Stimulated activated CD8-positive, alpha-beta memory T cell treated with anti-CD3 and anti-CD28 coated beads, Interleukin-12 subunit alpha, Interleukin-12 subunit beta, amount 100 ng/mL, for 24 hours (primary cell): ENCODE measurements around the gene ARMH2.
"Not testable (repeated sequence)": the region's sequence is repeated elsewhere in the genome, so short reads cannot be mapped to it uniquely, and the experiment has no call there.

Experiments used
- DNase-seq: peaks from one replicate; pipeline ENCODE4 v3.0.0-alpha.2; 2020; ENCODE audit errors: extremely low read depth

ARMH2 gene

DNA sequence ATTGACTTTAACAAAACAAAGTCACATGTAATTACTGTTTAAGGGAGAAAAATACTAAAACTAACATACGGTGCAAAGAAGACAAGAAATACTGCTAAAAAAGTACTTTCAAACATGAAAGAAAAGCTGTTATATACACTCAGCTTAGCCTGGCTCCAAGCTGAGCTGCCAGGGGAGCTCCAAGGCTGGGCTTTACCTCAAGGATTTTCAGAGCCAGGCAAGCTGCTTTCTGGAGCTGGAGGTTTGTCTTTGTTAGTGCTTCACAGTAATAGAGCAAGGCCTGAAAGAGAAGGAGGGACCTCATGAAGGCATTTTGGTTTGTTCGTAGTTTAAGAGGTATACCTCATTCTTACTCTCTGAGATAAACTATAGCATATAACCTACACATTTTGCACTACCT lies 19.6 kb upstream of the ARMH2 start:
- DNase-seq: no peak

DNA sequence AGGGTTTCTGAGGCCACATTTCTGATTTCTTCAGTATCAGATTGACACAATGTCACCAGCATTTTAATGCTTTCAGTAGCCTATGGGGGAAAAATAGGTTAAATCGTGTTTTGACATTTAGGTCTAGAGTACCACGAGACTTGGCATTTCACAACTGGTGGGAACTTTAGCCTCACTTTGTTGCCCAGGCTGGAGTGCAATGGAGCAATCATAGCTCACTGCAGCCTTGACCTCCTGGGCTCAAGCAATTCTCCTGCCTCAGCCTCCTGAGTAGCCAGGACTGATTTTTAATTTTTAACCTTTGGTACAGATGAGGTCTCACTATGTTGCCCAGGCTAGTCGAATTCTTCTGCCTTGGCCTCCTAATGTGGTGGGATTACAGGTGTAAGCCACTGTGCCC lies 11.0 kb upstream of the ARMH2 start:
- no peak for DNase-seq

DNA sequence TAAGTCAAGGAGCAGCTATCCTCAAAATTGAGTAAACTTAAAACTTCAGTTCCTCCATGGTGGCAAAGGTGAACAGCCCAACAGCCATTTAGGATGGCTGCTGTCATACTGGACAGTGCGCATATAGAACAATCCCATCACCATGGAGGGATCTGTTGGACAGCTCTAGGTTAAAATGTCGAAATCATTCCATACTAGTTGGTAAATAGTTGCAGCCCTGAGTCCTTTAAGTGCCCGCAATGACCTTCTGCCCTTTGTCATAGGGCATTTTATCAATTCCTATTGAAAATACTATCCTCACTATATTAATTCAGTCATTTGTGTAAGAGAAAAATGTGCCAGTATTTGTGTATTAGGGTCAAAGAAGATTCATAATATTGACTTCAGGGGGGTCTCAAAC lies 8.9 kb upstream of the ARMH2 start:
- no peak for DNase-seq

- DNase-seq: no peak
These were observed 3.7 kb upstream of the ARMH2 start for GRCh38 chr6:24802271-24803059.

DNA sequence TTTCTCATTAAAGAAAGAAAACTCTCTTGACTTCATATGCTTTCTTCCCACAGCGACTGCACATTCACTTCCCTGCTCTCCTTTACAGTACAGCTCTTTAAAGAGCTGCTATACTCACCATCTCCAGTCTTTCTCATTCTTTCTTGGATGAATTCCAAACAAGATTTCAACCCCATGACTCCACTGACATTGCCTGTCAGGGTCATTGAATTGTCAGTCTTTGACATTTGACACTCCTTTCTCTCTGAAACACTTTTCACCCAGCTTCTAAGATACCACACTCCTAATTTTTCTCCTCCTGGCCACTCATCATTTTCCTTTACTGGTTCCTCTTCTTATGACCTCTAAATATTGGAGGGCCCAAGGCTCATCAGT lies 811 bp upstream of the ARMH2 start:
- no peak for DNase-seq

DNA sequence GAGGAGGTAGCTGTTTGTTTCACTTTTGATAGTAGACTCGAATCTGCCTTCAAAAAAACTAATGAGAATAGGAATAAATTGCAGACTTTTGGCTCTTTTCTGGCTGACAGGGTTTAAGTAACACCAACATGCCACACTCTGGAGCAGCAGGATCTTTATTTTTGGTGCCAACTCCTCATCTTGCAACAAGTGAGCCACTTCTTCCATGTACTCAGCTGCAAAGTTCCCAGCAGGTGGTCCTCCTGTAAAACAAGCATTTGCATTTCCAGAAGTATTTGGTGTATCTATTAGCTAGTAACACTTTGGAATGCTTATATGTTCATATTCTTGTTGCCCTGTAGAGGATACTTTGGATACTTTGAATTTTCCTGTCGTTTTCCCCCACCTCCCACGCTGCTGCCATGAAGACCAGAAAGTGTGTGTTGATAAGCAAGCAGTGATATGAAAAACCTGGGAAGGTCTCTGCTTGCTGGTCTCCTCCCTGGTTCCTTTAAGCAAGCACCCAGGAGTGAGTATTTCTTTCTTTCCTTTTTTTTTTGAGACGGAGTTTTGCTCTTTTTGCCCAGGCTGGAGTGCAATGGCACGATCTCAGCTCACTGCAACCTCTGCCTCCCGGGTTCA lies 1.0 kb downstream of the ARMH2 start:
- DNase-seq: no peak

DNA sequence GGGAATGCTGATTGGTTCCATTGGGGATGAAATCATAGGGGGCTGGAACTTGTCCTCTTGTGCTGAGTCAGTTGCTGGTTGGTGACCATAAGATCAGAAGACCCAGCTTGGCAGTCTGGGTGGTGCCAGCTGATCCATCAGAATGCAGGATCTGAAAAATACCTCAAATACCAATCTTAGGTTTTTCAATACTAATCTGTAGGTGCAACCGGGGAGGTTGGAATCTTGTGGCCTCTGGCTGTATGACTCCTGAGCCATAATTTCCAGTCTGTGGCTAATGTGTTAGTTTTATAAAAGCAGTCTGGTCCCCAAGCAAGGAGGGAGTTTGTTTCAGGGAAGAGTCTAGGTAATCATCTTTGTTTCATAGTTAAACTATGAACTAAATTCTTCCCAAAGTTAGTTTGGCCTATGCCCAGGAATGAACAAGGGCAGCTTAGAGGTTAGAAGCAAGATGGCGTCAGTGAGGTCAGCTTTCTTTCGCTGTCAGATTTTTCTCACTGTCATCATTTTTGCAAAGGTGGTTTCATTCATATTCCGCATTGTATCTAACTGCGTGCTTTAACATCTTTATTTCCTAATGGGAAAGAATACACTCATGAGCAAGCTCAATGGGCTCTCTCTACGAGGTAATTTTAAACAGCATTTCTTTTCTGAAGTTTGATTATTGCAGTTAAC lies 2.0 kb downstream of the ARMH2 start:
- no peak for DNase-seq

- no peak for DNase-seq
These were observed 3.6 kb downstream of the ARMH2 start for GRCh38 chr6:24795106-24795505.

DNA sequence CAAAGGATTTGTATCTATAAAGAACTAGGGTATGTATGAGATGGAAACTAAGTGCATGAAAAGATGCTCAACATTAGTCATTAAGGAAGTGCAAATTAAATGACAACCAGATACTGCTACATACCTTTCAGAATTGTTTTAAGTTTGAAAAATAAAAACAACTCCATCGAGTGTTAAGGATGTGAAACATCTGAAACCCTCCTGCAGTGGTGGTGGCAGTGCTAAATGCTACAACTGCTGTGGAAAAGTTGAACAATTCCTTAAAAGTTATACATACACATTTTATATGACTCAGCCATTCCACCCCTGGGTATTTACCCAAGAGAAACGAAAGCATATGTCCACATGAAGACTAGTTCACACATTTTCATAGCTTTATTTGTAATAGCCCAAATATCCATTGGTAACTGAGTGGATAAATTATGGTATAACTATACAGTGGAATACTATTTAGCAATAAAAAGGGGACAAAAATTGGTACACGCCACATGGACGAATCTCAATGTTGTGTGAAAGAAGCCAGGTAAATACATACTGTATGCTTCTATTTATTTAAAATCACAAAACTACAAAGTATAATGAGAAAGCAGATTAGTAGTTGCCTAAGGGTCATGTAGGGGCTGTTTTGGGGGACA lies 10.6 kb downstream of the ARMH2 start:
- no peak for DNase-seq

DNA sequence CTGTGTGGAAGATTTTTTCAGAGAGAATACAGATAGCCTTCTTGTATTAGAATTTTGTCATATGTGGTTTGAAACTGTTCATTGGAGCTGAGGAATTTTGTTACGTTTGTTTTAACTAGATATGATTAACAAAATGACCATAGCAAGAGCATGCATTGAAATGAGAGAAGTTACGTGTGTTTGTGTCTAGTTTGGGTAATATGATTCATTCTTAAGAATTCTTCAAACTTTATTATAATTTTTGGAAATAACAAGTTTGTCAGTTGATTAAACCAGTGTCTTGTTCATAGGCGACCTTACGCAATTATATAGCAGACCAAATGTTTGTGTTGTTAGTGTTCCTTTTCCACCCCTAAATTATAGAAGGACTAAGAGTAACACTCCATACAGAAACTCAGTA lies 18.5 kb downstream of the ARMH2 start:
- no peak for DNase-seq

DNA sequence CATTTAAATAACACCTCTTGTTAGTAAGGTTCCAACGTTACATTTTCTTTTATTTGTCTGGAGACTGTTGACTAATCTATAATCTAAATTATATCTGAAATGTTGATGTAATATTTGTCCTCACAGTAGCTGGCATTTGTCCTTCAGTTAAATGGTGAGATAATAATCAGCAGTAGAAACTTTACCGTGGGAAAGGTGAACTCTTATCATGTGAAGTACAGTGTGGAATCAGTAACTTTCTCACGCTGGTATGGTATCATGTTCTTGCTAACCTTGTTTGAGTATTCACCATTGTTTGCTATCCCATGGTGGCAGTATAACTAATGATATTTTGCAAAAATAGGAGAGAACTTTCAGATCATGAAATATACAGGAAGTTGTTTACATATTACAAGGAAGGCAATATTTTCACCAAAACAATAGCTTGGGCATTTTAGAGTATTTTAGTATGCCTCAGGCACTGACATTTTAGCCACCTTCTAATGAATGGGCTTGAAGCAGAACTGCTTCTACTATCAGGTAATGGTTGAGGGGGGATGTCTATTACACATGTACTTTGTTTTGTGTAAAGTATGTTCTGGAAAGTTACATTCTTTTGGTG lies 19.2 kb downstream of the ARMH2 start:
- DNase-seq: no peak

DNA sequence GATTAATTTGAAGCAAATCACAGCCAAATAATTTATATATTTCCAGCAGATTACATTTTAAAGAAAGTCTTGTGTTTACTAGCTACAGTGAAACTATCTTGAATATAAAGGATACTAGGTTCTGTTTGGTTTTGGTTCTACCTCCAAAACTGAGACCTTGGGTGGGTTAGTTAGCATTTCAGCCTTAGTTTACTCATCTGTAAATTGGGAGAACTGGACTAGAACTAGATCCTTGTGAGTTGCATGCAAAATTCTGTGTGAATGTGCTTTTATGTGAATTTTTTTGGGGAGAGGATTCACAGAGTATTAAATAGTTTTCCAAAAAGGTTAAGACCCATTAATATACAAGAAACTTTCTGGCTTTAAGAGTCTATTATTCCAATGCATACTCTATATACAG lies 19.8 kb downstream of the ARMH2 start:
- no peak for DNase-seq

GRCh38 chr6:24778121-24778520 lies 20.6 kb downstream of the ARMH2 start:
- no peak for DNase-seq

GRCh38 chr6:24777227-24777626 lies 21.5 kb downstream of the ARMH2 start:
- DNase-seq: no peak

GRCh38 chr6:24775520-24776058 lies 23.1 kb downstream of the ARMH2 start:
- DNase-seq: peak; percentile 11

DNA sequence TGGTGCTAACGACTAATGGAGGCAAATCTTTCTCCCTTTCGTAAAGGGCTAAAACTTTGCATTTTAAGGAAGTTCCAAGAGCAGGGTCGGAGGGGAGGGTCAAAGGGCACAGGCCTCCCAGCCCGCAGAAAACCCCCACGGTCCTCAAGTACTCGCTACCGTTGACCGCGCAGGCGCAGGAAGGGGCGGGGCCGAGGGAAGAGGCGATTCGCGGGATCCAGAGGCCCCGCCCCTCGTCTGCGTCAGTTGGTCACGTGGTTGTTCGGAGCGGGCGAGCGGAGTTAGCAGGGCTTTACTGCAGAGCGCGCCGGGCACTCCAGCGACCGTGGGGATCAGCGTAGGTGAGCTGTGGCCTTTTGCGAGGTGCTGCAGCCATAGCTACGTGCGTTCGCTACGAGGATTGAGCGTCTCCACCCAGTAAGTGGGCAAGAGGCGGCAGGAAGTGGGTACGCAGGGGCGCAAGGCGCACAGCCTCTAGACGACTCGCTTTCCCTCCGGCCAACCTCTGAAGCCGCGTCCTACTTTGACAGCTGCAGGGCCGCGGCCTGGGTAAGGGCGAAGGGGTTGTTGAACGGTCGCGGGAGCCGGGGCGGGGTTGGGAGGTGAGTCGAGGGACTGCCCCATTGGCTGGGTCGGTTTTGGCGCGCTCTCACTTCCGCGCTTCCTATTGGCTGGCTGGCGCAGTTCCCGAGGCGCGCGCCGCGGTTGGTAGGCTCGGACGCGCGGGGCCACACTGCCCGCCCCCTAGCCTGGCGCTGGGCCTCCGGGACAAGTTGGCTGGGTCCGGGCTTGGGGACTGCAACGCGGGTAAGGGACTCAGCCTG lies 23.8 kb downstream of the ARMH2 start, which contains the start of gene GMNN:
Gene GMNN (plus strand): TSS at position 242 of the 824 bp plus-strand sequence. CDS start 2,310 bp downstream, outside the sequence.
- peak; percentile 98 for DNase-seq

DNA sequence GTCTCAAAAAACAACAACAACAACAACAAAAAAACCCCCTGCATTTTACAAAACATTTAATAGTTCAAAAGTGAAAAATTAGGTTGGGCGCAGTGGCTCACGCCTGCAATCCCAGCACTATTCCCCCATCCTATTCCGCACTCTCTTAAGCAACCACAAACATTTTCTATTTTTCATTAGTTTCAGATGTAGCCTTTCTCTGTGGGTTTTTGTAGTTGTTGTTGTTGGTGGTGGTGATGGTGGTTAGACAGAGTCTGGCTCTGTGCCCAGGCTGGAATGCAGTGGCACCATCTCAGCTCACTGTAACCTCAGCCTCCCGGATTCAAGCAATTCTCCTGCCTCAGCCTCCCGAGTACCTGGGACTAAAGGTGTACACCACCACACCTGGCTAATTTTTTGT lies 30.4 kb downstream of the ARMH2 start:
- DNase-seq: no peak

GRCh38 chr6:24766680-24767462 lies 31.8 kb downstream of the ARMH2 start:
- no peak for DNase-seq

GRCh38 chr6:24765968-24766367 lies 32.7 kb downstream of the ARMH2 start:
- DNase-seq: not testable (repeated sequence)
